Esophagus (tissue), 2 donors: Measurements from ENCODE around the gene SCN9A. TPM values are rescaled to one million over a fixed set of nuclear protein-coding genes. Genes with fewer than 3 reads are reported as not detected.
"Not testable (repeated sequence)": the region's sequence is repeated elsewhere in the genome, so short reads cannot be mapped to it uniquely, and the experiment has no call there.

Experiments
- H3K27ac ChIP-seq, 2 donors: one replicate each; pipeline ENCODE4 v1.5.1; 2013; ENCODE audit warnings: low read depth in 2 of 2, mild to moderate bottlenecking in 2 of 2, inconsistent platforms in 1 of 2, low read length in 1 of 2, moderate library complexity in 1 of 2
- H3K27me3 ChIP-seq, 2 donors: one replicate each; pipeline ENCODE4 v1.6.1; 2013; ENCODE audit warnings: low read length in 2 of 2, control low read depth in 1 of 2, mild to moderate bottlenecking in 1 of 2; ENCODE audit not compliant: insufficient read depth in 2 of 2, control insufficient read depth in 1 of 2
- H3K36me3 ChIP-seq, 2 donors: one replicate each; pipeline ENCODE4 v1.6.1; 2013; ENCODE audit warnings: low read length in 1 of 2; ENCODE audit not compliant: control insufficient read depth in 2 of 2, insufficient read depth in 2 of 2
- H3K4me1 ChIP-seq, 2 donors: one replicate each; pipeline ENCODE4 v1.6.1; 2013; ENCODE audit warnings: low read length in 1 of 2; ENCODE audit not compliant: control insufficient read depth in 2 of 2, insufficient read depth in 2 of 2
- H3K4me3 ChIP-seq, 2 donors: one replicate each; pipeline ENCODE4 v1.5.1; 2013; ENCODE audit warnings: low read length in 2 of 2, mild to moderate bottlenecking in 2 of 2, low read depth in 1 of 2, moderate library complexity in 1 of 2
- H3K9me3 ChIP-seq, 2 donors: one replicate each; pipeline ENCODE4 v1.6.1; 2013; ENCODE audit warnings: mild to moderate bottlenecking in 2 of 2, low read depth in 1 of 2, low read length in 1 of 2, moderate library complexity in 1 of 2; ENCODE audit not compliant: control insufficient read depth in 2 of 2, insufficient read depth in 1 of 2
- WGBS, 2 donors: extraction: QIAGEN DNeasy Blood & Tissue Kit; methylation state at CpG; one replicate each; pipeline ENCODE4 v1.1.7; 2013; 5-methylcytosine and 5-hydroxymethylcytosine counted together
- polyA plus RNA-seq, 2 donors: library from polyadenylated mRNA; stranded (reverse); fragments of 200-250 nt; gene quantifications; one replicate each; pipeline ENCODE4 v1.2.3, GENCODE V29; 2013
- donor health status: healthy with polysubstance abuse.
- donor health status: Bipolar disorder and iron deficiency.

Gene SCN9A
- polyA plus RNA-seq, 2 donors: 0.10 to 0.12 TPM

- H3K4me1 ChIP-seq, H3K4me3 ChIP-seq, H3K36me3 ChIP-seq, H3K9me3 ChIP-seq, H3K27ac ChIP-seq, H3K27me3 ChIP-seq: not testable (repeated sequence)
- WGBS, 2 donors: 86 to 95% methylated on average over 4 of the region's 4 CpGs
Measured at GRCh38 chr2:166209944-166210343, 165.8 kb downstream of the SCN9A start.

- WGBS, 2 donors: no CpG with 5 or more reads among the region's 1 CpG
- not testable (repeated sequence) for H3K27me3 ChIP-seq, H3K27ac ChIP-seq, H3K4me3 ChIP-seq, H3K9me3 ChIP-seq, H3K4me1 ChIP-seq, H3K36me3 ChIP-seq
Measured at GRCh38 chr2:166209367-166209766, 166.4 kb downstream of the SCN9A start.

GRCh38 chr2:166206153-166206552 lies 169.6 kb downstream of the SCN9A start:
- not testable (repeated sequence) for H3K27me3 ChIP-seq, H3K9me3 ChIP-seq, H3K4me3 ChIP-seq, H3K4me1 ChIP-seq, H3K36me3 ChIP-seq, H3K27ac ChIP-seq
- WGBS, 2 donors: 92 to 96% methylated on average over 1 of the region's 1 CpG

DNA sequence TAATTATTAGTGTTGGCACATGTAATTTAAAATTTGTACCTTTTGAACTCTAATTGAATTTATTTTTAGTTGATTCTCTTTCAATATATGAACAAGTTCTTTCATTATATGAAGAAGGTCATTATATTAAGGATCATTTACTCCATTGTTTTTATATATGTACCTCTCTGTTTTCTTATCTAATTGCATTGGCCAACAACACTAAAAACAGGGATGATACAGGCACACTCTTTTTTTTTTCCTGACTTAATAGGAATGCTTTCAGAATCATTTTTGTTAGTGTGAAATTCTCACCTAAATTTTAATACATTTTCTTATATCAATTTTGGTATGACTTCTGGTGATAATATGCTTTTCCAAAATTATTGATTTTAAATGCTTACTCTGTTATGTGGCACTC lies 173.0 kb downstream of the SCN9A start:
- no peaks in the 10 kb centered on the region for H3K9me3 ChIP-seq
- H3K27ac ChIP-seq: no peak overlapping the region
- no peaks in the 10 kb centered on the region for H3K4me1 ChIP-seq
- H3K27me3 ChIP-seq: no peaks in the 10 kb centered on the region
- no peak overlapping the region for H3K4me3 ChIP-seq
- H3K36me3 ChIP-seq: no peaks in the 10 kb centered on the region

- Histone ChIP-seq H3K4me1 (no peaks in the 10 kb centered on the region), H3K27ac (no peak overlapping the region), H3K27me3 (no peaks in the 10 kb centered on the region), H3K36me3 (no peaks in the 10 kb centered on the region), H3K9me3 (no peaks in the 10 kb centered on the region), H3K4me3 (no peak overlapping the region)
- 64 to 67% methylated on average over 3 of the region's 3 CpGs for WGBS, 2 donors
Measured at GRCh38 chr2:166197446-166197845, 178.3 kb downstream of the SCN9A start.

- no peaks in the 10 kb centered on the region for H3K36me3 ChIP-seq
- WGBS, 2 donors: 90 to 91% methylated on average over 2 of the region's 2 CpGs
- H3K27ac ChIP-seq: no peak overlapping the region
- H3K4me1 ChIP-seq: no peaks in the 10 kb centered on the region
- no peak overlapping the region for H3K4me3 ChIP-seq
- H3K9me3 ChIP-seq: no peaks in the 10 kb centered on the region
- no peaks in the 10 kb centered on the region for H3K27me3 ChIP-seq
Measured at GRCh38 chr2:166193407-166193806, 182.3 kb downstream of the SCN9A start.

- Histone ChIP-seq H3K36me3 (no peaks in the 10 kb centered on the region), H3K27ac (no peak overlapping the region), H3K4me3 (no peak overlapping the region), H3K9me3 (no peaks in the 10 kb centered on the region), H3K27me3 (peaks cover 0 to 3% of the 10 kb centered on the region in 2 donors), H3K4me1 (no peaks in the 10 kb centered on the region)
- WGBS, 2 donors: 24 to 28% methylated on average over 3 of the region's 3 CpGs
Measured at GRCh38 chr2:166188084-166188483, 187.7 kb downstream of the SCN9A start.

DNA sequence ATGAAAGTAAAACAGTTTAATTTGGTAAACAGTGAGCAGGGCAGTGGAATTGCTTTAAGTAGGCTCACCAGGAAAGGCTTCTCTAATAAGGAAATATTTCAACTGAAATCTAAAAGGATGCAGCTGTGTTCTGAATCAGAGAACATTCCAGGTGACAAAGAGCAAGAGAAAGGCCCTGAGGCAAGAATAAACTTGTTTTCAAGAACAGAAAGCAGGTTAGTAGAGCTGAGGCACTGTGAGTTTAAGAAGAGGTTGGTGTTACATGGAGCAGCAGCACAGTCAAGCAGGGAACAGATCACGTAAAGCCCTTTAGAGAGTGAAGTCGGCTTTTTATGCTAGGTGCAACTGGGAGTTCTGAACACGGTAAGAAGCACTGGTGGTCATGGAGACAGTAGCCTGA lies 191.0 kb downstream of the SCN9A start:
- no peak overlapping the region for H3K4me3 ChIP-seq
- H3K27me3 ChIP-seq: peaks cover 0 to 3% of the 10 kb centered on the region in 2 donors
- H3K36me3 ChIP-seq: no peaks in the 10 kb centered on the region
- no peaks in the 10 kb centered on the region for H3K4me1 ChIP-seq
- H3K9me3 ChIP-seq: no peaks in the 10 kb centered on the region
- WGBS, 2 donors: 53 to 67% methylated on average over 3 of the region's 3 CpGs
- peak overlapping the region in 1 of 2 donors; percentile 46 for H3K27ac ChIP-seq

GRCh38 chr2:166181813-166182154 lies 194.0 kb downstream of the SCN9A start:
- no peak overlapping the region for H3K4me3 ChIP-seq
- H3K36me3 ChIP-seq: no peaks in the 10 kb centered on the region
- no peak overlapping the region for H3K27ac ChIP-seq
- WGBS, 2 donors: 12 to 20% methylated on average over 3 of the region's 3 CpGs
- no peaks in the 10 kb centered on the region for H3K4me1 ChIP-seq
- H3K27me3 ChIP-seq: peaks cover 0 to 3% of the 10 kb centered on the region in 2 donors
- no peaks in the 10 kb centered on the region for H3K9me3 ChIP-seq

DNA sequence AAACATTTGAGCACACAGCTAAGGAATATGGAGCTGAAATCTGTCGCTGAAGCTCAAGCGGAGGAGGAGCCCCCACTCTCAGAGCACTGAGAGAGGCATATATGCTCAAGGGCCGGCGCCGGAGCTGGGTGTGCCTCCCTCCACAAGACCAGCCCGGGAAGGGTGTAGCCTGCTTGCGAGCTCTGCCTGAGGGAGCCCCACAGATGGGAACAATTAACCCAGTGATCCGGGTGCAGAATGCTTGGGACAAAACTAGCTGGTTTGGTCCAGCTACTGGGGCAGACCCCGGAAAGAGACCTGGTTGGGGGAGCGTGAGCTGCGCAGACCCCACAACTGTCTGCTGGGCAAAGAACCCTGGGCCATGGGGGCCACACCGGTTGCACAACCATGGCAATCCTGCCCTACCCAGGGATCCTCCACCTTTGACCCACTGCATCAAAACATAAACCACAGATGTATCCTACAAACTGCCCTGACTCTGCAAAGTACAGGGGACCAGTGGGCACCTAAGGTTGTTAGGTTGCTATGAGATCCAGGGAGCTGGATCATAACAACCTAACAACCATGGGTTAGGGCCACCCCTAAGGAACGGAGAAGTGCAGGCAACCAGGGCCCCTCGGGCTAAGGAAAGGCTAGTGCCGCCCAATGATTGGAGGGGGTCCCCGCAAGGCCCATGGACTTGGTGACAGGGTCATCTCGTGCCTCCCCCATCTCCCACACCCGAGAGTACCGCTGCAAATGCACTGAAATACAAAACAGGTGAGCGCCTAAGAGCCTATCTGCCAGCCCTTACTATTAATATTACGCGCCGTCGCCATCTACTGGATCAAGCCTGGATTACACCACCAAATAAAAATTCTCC lies 194.6 kb downstream of the SCN9A start:
- Histone ChIP-seq H3K4me1 (no peaks in the 10 kb centered on the region), H3K9me3 (no peaks in the 10 kb centered on the region), H3K36me3 (no peaks in the 10 kb centered on the region), H3K4me3 (no peak overlapping the region), H3K27ac (no peak overlapping the region), H3K27me3 (peaks cover 0 to 3% of the 10 kb centered on the region in 2 donors)
- WGBS, 2 donors: 52 to 60% methylated on average over 24 of the region's 24 CpGs
